ENCODE results near the gene ADGRG2. TPM values are rescaled to one million over a fixed set of nuclear protein-coding genes. Genes with fewer than 3 reads are reported as not detected.

Gene ADGRG2
- polyA plus RNA-seq, 1 donor from 2014 or later, result 0.05 TPM

GRCh38 chrX:18956303-18957032, 165.8 kb downstream of the ADGRG2 start:
- Histone ChIP-seq H3F3A (ENCODE audit: insufficient read depth, low read length, poor library complexity, severe bottlenecking) (no peaks in the 10 kb centered on the region), H3K27me3 (ENCODE audit: insufficient read depth, low read depth, low read length) (no peaks in the 10 kb centered on the region), H3K27ac (ENCODE audit: low read length) (no peak overlapping the region), H3K4me2 (ENCODE audit: low read length) (no peak overlapping the region), H3K79me2 (replicated peaks; ENCODE audit: insufficient read depth, low read length) (no peaks in the 10 kb centered on the region), H3K4me3 (ENCODE audit: low read length) (no peak overlapping the region), H4K20me1 (ENCODE audit: insufficient read depth) (no peaks in the 10 kb centered on the region), H3K9me3 (ENCODE audit: low read length) (no peaks in the 10 kb centered on the region), H3K9ac (ENCODE audit: low read length) (no peak overlapping the region), H3K9me2 (ENCODE audit: insufficient read depth, low read length) (no peaks in the 10 kb centered on the region), H2AFZ (ENCODE audit: low read depth, low read length) (no peak overlapping the region), H3K36me3 (ENCODE audit: insufficient read depth, low read length) (no peaks in the 10 kb centered on the region)
- no peak for TF ChIP-seq EZH2 (IDR thresholded peaks at IDR 0.05; ENCODE audit: borderline replicate concordance, insufficient read depth, low read length, poor library complexity, severe bottlenecking)
- TF ChIP-seq SMC3 (conservative IDR thresholded peaks at IDR 0.05; ENCODE audit: poor library complexity), result no peak
- no peak for TF ChIP-seq TAF1 (IDR thresholded peaks at IDR 0.05; ENCODE audit: low read depth)
- TF ChIP-seq EP300 (conservative IDR thresholded peaks at IDR 0.05; ENCODE audit: poor library complexity, severe bottlenecking), result no peak
- no peak for TF ChIP-seq RAD21 (conservative IDR thresholded peaks at IDR 0.05)
- TF ChIP-seq POLR2AphosphoS5 (IDR thresholded peaks at IDR 0.05), result no peak
- TF ChIP-seq, protein P1, sequence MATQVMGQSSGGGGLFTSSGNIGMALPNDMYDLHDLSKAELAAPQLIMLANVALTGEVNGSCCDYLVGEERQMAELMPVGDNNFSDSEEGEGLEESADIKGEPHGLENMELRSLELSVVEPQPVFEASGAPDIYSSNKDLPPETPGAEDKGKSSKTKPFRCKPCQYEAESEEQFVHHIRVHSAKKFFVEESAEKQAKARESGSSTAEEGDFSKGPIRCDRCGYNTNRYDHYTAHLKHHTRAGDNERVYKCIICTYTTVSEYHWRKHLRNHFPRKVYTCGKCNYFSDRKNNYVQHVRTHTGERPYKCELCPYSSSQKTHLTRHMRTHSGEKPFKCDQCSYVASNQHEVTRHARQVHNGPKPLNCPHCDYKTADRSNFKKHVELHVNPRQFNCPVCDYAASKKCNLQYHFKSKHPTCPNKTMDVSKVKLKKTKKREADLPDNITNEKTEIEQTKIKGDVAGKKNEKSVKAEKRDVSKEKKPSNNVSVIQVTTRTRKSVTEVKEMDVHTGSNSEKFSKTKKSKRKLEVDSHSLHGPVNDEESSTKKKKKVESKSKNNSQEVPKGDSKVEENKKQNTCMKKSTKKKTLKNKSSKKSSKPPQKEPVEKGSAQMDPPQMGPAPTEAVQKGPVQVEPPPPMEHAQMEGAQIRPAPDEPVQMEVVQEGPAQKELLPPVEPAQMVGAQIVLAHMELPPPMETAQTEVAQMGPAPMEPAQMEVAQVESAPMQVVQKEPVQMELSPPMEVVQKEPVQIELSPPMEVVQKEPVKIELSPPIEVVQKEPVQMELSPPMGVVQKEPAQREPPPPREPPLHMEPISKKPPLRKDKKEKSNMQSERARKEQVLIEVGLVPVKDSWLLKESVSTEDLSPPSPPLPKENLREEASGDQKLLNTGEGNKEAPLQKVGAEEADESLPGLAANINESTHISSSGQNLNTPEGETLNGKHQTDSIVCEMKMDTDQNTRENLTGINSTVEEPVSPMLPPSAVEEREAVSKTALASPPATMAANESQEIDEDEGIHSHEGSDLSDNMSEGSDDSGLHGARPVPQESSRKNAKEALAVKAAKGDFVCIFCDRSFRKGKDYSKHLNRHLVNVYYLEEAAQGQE (IDR thresholded peaks at IDR 0.05; ENCODE audit: borderline replicate concordance), result no peak
- TF ChIP-seq MXI1 (conservative IDR thresholded peaks at IDR 0.05; ENCODE audit: poor library complexity, severe bottlenecking), result no peak

- TF ChIP-seq TAF1 (IDR thresholded peaks at IDR 0.05; ENCODE audit: low read depth), result no peak
- TF ChIP-seq MXI1 (conservative IDR thresholded peaks at IDR 0.05; ENCODE audit: poor library complexity, severe bottlenecking), result no peak
- TF ChIP-seq, protein P2, sequence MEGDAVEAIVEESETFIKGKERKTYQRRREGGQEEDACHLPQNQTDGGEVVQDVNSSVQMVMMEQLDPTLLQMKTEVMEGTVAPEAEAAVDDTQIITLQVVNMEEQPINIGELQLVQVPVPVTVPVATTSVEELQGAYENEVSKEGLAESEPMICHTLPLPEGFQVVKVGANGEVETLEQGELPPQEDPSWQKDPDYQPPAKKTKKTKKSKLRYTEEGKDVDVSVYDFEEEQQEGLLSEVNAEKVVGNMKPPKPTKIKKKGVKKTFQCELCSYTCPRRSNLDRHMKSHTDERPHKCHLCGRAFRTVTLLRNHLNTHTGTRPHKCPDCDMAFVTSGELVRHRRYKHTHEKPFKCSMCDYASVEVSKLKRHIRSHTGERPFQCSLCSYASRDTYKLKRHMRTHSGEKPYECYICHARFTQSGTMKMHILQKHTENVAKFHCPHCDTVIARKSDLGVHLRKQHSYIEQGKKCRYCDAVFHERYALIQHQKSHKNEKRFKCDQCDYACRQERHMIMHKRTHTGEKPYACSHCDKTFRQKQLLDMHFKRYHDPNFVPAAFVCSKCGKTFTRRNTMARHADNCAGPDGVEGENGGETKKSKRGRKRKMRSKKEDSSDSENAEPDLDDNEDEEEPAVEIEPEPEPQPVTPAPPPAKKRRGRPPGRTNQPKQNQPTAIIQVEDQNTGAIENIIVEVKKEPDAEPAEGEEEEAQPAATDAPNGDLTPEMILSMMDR (IDR thresholded peaks at IDR 0.05; ENCODE audit: poor library complexity, severe bottlenecking), result no peak
- TF ChIP-seq EP300 (conservative IDR thresholded peaks at IDR 0.05; ENCODE audit: poor library complexity, severe bottlenecking), result no peak
- no peak for TF ChIP-seq SMC3 (conservative IDR thresholded peaks at IDR 0.05; ENCODE audit: poor library complexity)
- no peak for TF ChIP-seq POLR2AphosphoS5 (IDR thresholded peaks at IDR 0.05)
- TF ChIP-seq, protein P1 (IDR thresholded peaks at IDR 0.05; ENCODE audit: borderline replicate concordance), result no peak
- no peak for TF ChIP-seq EZH2 (IDR thresholded peaks at IDR 0.05; ENCODE audit: borderline replicate concordance, insufficient read depth, low read length, poor library complexity, severe bottlenecking)
- TF ChIP-seq RAD21 (conservative IDR thresholded peaks at IDR 0.05), result no peak
- Histone ChIP-seq H3K27ac (ENCODE audit: low read length) (no peak overlapping the region), H2AFZ (ENCODE audit: low read depth, low read length) (no peak overlapping the region), H3K27me3 (ENCODE audit: insufficient read depth, low read depth, low read length) (no peaks in the 10 kb centered on the region), H3K36me3 (ENCODE audit: insufficient read depth, low read length) (no peaks in the 10 kb centered on the region), H4K20me1 (ENCODE audit: insufficient read depth) (no peaks in the 10 kb centered on the region), H3K9me2 (ENCODE audit: insufficient read depth, low read length) (no peaks in the 10 kb centered on the region), H3K9me3 (ENCODE audit: low read length) (no peaks in the 10 kb centered on the region), H3K79me2 (replicated peaks; ENCODE audit: insufficient read depth, low read length) (no peaks in the 10 kb centered on the region), H3K4me2 (ENCODE audit: low read length) (no peak overlapping the region), H3F3A (ENCODE audit: insufficient read depth, low read length, poor library complexity, severe bottlenecking) (no peaks in the 10 kb centered on the region), H3K4me3 (ENCODE audit: low read length) (no peak overlapping the region), H3K9ac (ENCODE audit: low read length) (no peak overlapping the region)
These were observed 166.6 kb downstream of the ADGRG2 start for GRCh38 chrX:18955676-18956075.
